Stimulated activated naive B cell treated with anti-CD40 and anti-IgM and Interleukin-4, amounts not matched to agents 10 μg/mL and 1 μg/mL and 100 μg/mL, for 72 hours (primary cell): Measurements from ENCODE around the gene ARHGAP44.
A peak's percentile ranks its signal among the peaks of the same experiment; 100 is the strongest.
"Not testable (repeated sequence)": the region's sequence is repeated elsewhere in the genome, so short reads cannot be mapped to it uniquely, and the experiment has no call there.

ENCODE experiments used
- ATAC-seq, 2 donors: fragments of 150-1000 bp; cut with Tn5 transposase; replicated peaks; 2 replicates each; pipeline ENCODE4 v1.10.0; 2021; ENCODE audit warnings: moderate library complexity in 1 of 2
- DNase-seq: peaks from one replicate; pipeline ENCODE4 v3.0.0; 2021
- H3K27ac Mint-ChIP-seq: one replicate; pipeline ENCODE4 v1.8.0; 2022; ENCODE audit warnings: mild to moderate bottlenecking, mixed read lengths
- H3K27me3 Mint-ChIP-seq, 2 donors: one replicate each; pipeline ENCODE4 v1.8.0; 2022; ENCODE audit warnings: mixed read lengths in 2 of 2
- H3K36me3 Mint-ChIP-seq, 2 donors: one replicate each; pipeline ENCODE4 v1.8.0; 2022; ENCODE audit warnings: mixed read lengths in 2 of 2, mild to moderate bottlenecking in 1 of 2
- H3K4me1 Mint-ChIP-seq, 2 donors: one replicate each; pipeline ENCODE4 v1.8.0; 2022; ENCODE audit warnings: mixed read lengths in 2 of 2, mild to moderate bottlenecking in 1 of 2
- H3K4me3 Mint-ChIP-seq, 2 donors: one replicate each; pipeline ENCODE4 v1.8.0; 2022; ENCODE audit warnings: mild to moderate bottlenecking in 2 of 2, mixed read lengths in 2 of 2, moderate library complexity in 1 of 2
- H3K9me3 Mint-ChIP-seq, 2 donors: one replicate each; pipeline ENCODE4 v1.8.0; 2022; ENCODE audit warnings: mixed read lengths in 2 of 2, mild to moderate bottlenecking in 1 of 2

The ARHGAP44 gene

DNA sequence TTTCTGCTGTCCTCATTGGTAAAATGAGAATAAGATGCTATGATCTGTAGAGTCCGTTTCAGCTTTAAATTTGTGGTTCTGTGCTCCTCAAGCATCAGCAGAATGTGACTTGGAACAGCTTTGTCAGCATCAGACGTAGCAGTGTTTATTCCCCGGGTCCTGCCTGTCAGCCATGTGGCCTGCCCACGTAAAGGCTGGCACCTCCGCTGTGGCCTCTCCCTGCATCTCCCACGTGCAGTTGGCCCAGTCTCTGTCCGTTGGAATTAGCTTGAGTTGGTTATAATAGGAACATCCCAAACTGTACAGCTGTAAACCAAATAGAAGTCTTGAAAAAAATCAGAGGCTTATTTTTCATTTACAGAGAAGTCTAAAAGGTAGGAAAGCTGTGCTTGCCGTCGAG, 61.7 kb downstream of the ARHGAP44 start:
- ATAC-seq: no peak
- DNase-seq: no peak
- Mint-ChIP-seq H3K9me3 (peaks cover 0 to 3% of the 10 kb centered on the region in 2 donors), H3K4me3 (no peak overlapping the region), H3K4me1 (no peaks in the 10 kb centered on the region), H3K27ac (no peak overlapping the region), H3K27me3 (no peaks in the 10 kb centered on the region), H3K36me3 (no peaks in the 10 kb centered on the region)

DNA sequence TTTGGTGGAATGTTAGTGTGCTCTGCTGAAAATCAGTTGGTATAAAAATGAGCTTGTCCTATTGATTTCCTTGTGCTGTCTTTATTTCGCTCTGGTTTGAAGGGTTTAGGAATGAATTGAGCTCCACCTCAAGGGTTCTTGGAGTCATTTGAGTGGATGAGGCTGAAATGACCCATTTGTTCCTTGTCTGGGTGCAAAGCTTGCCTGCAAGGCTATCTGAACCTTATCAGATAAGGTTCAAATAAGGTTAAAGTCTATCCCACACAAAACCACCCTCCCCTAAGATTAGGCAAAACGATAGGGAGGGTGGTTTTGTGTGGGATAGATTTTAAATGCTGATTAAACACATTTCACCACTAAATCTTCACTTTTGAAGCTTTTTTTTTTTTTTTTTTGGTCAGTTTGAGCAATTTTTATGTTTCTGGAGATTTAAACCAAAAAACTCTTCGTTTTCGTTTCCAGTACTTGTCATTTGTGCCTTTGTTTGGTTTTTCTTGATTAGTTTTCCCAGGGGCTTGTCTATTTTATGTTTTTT, 62.7 kb downstream of the ARHGAP44 start:
- Mint-ChIP-seq H3K4me3 (no peak overlapping the region), H3K4me1 (no peaks in the 10 kb centered on the region), H3K9me3 (peaks cover 0 to 3% of the 10 kb centered on the region in 2 donors), H3K27ac (no peak overlapping the region), H3K27me3 (no peaks in the 10 kb centered on the region), H3K36me3 (no peaks in the 10 kb centered on the region)
- DNase-seq (no peak), ATAC-seq (no peak)

DNA sequence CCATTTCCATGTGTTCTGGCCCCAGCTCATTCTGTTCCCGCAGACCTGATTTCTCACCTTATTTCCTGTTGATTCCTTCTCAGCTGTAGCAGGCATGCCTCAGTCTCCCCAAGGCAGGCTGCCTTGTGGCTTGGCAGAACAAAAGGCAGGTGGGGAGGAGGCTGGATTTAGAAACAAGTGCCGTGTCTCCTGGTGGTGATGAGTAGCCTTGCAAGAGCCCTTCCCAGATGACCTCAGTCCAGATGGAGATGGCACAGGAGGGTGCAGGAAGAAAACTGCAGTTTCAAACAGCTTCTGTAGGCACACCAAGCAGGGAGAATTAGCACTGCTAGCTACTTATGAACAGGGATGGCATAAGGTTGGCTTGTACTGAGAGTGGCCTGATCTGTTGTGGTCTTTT, 64.6 kb downstream of the ARHGAP44 start:
- no peak for DNase-seq
- Mint-ChIP-seq H3K27ac (no peak overlapping the region), H3K27me3 (no peaks in the 10 kb centered on the region), H3K4me1 (no peaks in the 10 kb centered on the region), H3K9me3 (peaks cover 0 to 6% of the 10 kb centered on the region in 2 donors), H3K36me3 (no peaks in the 10 kb centered on the region), H3K4me3 (no peak overlapping the region)
- ATAC-seq: no peak

GRCh38 chr17:12856416-12856815, 67.1 kb downstream of the ARHGAP44 start:
- Mint-ChIP-seq H3K27ac (no peak overlapping the region), H3K9me3 (peaks cover 8 to 11% of the 10 kb centered on the region in 2 donors)
- no peak for DNase-seq

GRCh38 chr17:12857592-12857991, 68.3 kb downstream of the ARHGAP44 start:
- Mint-ChIP-seq H3K4me1 (no peaks in the 10 kb centered on the region), H3K36me3 (no peaks in the 10 kb centered on the region), H3K4me3 (no peak overlapping the region), H3K27me3 (no peaks in the 10 kb centered on the region), H3K27ac (no peak overlapping the region), H3K9me3 (peaks cover 8 to 13% of the 10 kb centered on the region in 2 donors)
- DNase-seq: no peak
- no peak for ATAC-seq

More at GRCh38 chr17:12856416-12856815, 67.1 kb downstream of the ARHGAP44 start:
- ATAC-seq: no peak
- no peaks in the 10 kb centered on the region for H3K27me3 Mint-ChIP-seq
- H3K36me3 Mint-ChIP-seq: no peaks in the 10 kb centered on the region
- H3K4me1 Mint-ChIP-seq: no peaks in the 10 kb centered on the region
- no peak overlapping the region for H3K4me3 Mint-ChIP-seq

- Mint-ChIP-seq H3K27ac (no peak overlapping the region), H3K9me3 (peaks cover 8 to 12% of the 10 kb centered on the region in 2 donors), H3K36me3 (no peaks in the 10 kb centered on the region), H3K4me1 (no peaks in the 10 kb centered on the region), H3K4me3 (no peak overlapping the region), H3K27me3 (no peaks in the 10 kb centered on the region)
- peak in 1 of 2 donors; percentile 57 for ATAC-seq
- no peak for DNase-seq
Observed at GRCh38 chr17:12859520-12859919, 70.2 kb downstream of the ARHGAP44 start.

DNA sequence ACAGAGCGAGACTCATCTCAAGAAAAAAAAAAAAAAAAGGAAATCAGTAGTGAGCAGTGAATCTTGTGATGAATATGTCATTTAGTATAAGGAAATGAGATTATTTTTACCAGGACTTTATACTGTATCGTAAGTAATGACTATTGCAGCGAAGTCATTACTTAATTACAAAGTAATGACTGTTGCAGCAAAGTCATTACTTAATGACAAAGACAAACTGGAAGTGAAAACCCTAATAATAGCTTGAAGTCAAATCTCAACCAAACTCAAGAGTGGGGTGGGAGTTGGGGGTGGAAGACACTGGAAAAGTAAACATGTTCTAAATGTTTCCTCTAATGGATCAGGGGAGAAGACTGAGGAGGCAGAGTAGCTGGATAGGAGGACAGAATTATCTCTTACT, 76.5 kb downstream of the ARHGAP44 start:
- DNase-seq (no peak), ATAC-seq (no peak)
- Mint-ChIP-seq H3K9me3 (peaks cover 4 to 6% of the 10 kb centered on the region in 2 donors), H3K27me3 (no peaks in the 10 kb centered on the region), H3K36me3 (no peaks in the 10 kb centered on the region), H3K4me3 (no peak overlapping the region), H3K4me1 (no peaks in the 10 kb centered on the region), H3K27ac (no peak overlapping the region)

DNA sequence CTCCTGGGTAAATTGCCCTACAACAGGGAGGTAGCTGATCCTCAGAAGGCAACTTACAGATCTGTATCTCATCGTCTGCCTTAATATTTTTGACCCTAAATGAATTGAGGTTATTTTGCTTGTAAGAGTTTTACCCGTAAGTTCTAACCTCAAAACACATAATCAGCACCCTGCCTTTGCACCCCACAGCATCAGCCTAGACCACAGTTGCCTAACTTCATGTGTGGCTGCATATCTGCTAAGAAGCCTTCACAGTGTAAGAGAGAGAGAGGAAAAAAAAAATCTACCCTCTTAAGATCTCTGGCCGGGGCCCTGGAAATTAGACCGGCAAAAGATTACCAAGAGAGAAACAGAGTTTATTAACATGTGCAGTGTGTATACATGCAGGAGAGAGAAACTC, 76.9 kb downstream of the ARHGAP44 start:
- ATAC-seq (no peak), DNase-seq (no peak)
- no peaks in the 10 kb centered on the region for H3K27me3 Mint-ChIP-seq
- H3K36me3 Mint-ChIP-seq: no peaks in the 10 kb centered on the region
- H3K27ac Mint-ChIP-seq: no peak overlapping the region
- peaks cover 3 to 7% of the 10 kb centered on the region in 2 donors for H3K9me3 Mint-ChIP-seq
- no peak overlapping the region for H3K4me3 Mint-ChIP-seq
- H3K4me1 Mint-ChIP-seq: no peaks in the 10 kb centered on the region

DNA sequence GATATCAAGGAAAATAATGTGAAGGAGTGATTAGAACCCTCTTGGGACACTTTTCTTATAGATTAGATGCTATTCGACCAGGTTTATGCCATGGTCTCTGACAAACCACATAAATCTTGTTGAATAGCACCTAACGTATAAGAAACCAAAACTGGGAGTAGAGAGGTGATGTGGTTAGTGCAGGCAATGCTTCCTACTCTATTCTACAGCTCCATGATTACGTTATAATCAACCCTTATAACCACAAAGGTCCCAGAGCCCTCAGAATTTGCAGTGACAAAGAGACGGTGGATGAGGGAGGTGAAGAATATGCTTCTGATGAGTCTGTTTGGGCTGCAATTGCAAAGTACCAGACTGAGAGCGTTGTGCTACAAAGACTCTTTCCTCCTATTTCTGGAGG, 78.4 kb downstream of the ARHGAP44 start:
- H3K9me3 Mint-ChIP-seq: peaks cover 8 to 12% of the 10 kb centered on the region in 2 donors
- H3K4me1 Mint-ChIP-seq: no peaks in the 10 kb centered on the region
- no peak overlapping the region for H3K4me3 Mint-ChIP-seq
- no peak for ATAC-seq
- no peaks in the 10 kb centered on the region for H3K36me3 Mint-ChIP-seq
- H3K27me3 Mint-ChIP-seq: no peaks in the 10 kb centered on the region
- no peak overlapping the region for H3K27ac Mint-ChIP-seq
- no peak for DNase-seq

GRCh38 chr17:12873415-12874125, 84.3 kb downstream of the ARHGAP44 start:
- DNase-seq, H3K27ac Mint-ChIP-seq, H3K27me3 Mint-ChIP-seq, H3K4me3 Mint-ChIP-seq, H3K36me3 Mint-ChIP-seq, H3K4me1 Mint-ChIP-seq, ATAC-seq: not testable (repeated sequence)
- H3K9me3 Mint-ChIP-seq: peaks cover 10 to 20% of the 10 kb centered on the region in 2 donors

- ATAC-seq (no peak), DNase-seq (no peak)
- no peaks in the 10 kb centered on the region for H3K27me3 Mint-ChIP-seq
- H3K4me1 Mint-ChIP-seq: no peaks in the 10 kb centered on the region
- H3K4me3 Mint-ChIP-seq: no peak overlapping the region
- peaks cover 5 to 7% of the 10 kb centered on the region in 2 donors for H3K9me3 Mint-ChIP-seq
- no peaks in the 10 kb centered on the region for H3K36me3 Mint-ChIP-seq
- H3K27ac Mint-ChIP-seq: no peak overlapping the region
Observed at GRCh38 chr17:12877953-12878669, 88.8 kb downstream of the ARHGAP44 start.

DNA sequence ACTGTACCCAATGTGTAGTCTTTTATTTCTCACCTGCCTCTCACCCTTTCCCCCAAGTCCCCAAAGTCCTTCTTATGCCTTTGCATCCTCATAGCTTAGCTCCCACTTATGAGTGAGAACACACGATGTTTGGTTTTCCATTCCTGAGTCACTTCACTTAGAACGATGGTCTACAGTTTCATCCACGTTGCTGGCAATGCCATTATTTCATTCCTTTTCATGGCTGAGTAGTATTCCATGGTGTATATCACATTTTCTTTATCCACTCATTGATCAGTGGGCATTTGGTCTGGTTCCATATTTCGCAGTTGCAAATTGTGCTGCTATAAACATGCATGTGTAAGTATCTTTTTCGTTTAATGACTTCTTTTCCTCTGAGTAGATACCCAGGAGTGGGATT, 89.8 kb downstream of the ARHGAP44 start:
- H3K27ac Mint-ChIP-seq, H3K36me3 Mint-ChIP-seq, H3K9me3 Mint-ChIP-seq, H3K27me3 Mint-ChIP-seq, ATAC-seq, H3K4me3 Mint-ChIP-seq, DNase-seq, H3K4me1 Mint-ChIP-seq: not testable (repeated sequence)

GRCh38 chr17:12883472-12883871, 94.2 kb downstream of the ARHGAP44 start:
- no peaks in the 10 kb centered on the region for H3K36me3 Mint-ChIP-seq
- ATAC-seq (no peak), DNase-seq (no peak)
- H3K27me3 Mint-ChIP-seq: no peaks in the 10 kb centered on the region
- peaks cover 0 to 2% of the 10 kb centered on the region in 2 donors for H3K9me3 Mint-ChIP-seq
- no peak overlapping the region for H3K27ac Mint-ChIP-seq
- no peaks in the 10 kb centered on the region for H3K4me1 Mint-ChIP-seq
- H3K4me3 Mint-ChIP-seq: no peak overlapping the region

DNA sequence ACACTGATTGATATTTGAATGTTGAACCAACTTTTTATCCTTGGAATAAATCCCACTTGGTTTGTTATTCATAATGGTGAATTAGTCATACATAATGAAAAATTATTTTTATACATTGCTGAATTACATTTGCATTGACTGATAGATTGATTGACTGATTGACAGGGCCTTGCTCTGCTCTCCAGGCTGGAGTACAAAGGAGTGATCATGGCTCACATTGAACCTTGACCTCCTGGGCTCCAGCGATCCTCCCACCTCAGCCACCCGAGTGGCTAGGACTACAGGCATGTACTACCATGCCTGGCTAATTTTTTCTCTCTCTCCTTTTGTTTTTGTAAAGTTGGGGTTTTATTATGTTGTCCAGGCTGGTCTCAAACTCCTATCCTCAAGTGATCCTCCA, 97.8 kb downstream of the ARHGAP44 start:
- Mint-ChIP-seq H3K27me3 (no peaks in the 10 kb centered on the region), H3K36me3 (no peaks in the 10 kb centered on the region), H3K9me3 (peaks cover 0 to 1% of the 10 kb centered on the region in 2 donors), H3K4me1 (no peaks in the 10 kb centered on the region), H3K27ac (no peak overlapping the region), H3K4me3 (no peak overlapping the region)
- no peak for ATAC-seq
- no peak for DNase-seq
